Measurements from ENCODE around the gene METTL2B.

DNA sequence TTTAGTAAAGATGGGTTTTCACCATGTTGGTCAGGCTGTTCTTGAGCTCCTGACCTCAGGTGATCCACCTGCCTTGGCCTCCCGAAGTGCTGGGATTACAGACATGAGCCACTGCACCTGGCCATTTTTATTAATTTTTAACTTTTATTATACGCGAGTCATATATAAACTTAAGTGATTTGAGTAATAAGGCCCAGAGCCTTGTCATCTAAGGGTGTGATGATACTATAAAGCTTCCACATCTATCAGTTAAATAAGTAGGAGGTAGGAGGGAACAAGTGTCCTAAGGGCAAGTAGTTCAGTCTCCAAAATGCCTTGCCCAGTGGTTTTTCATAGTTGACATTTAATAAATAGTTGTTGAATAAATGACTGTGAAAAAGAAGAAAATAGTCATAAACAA is 34.2 kb upstream of the METTL2B start:
- TF ChIP-seq EZH2phosphoT487 (IDR thresholded peaks at IDR 0.05; ENCODE audit: insufficient read depth, low read depth) (no peak), EZH2 (IDR thresholded peaks at IDR 0.05; ENCODE audit: insufficient read depth, poor library complexity, severe bottlenecking) (no peak)
